Progenitor cell of endocrine pancreas (in vitro differentiated cells): Measurements from ENCODE around the gene ITPRID1. TPM values are rescaled to one million over a fixed set of nuclear protein-coding genes. Genes with fewer than 3 reads are reported as not detected.

ENCODE experiments used
- DNase-seq: peaks from one replicate; pipeline ENCODE4 v3.0.0; 2021; ENCODE audit warnings: low spot score; ENCODE audit not compliant: unreplicated experiment
- H3K27ac Mint-ChIP-seq: 2 replicates; pipeline ENCODE4 v1.8.0; 2021; ENCODE audit warnings: mild to moderate bottlenecking, moderate library complexity, mixed read lengths
- H3K27me3 Mint-ChIP-seq: 2 replicates; pipeline ENCODE4 v1.8.0; 2021; ENCODE audit warnings: mixed read lengths
- H3K36me3 Mint-ChIP-seq: 2 replicates; pipeline ENCODE4 v1.8.0; 2022; ENCODE audit warnings: mixed read lengths; ENCODE audit not compliant: insufficient read depth
- H3K4me1 Mint-ChIP-seq: 2 replicates; pipeline ENCODE4 v1.8.0; 2021; ENCODE audit warnings: low read depth, mixed read lengths
- H3K4me3 Mint-ChIP-seq: 2 replicates; pipeline ENCODE4 v1.8.0; 2021; ENCODE audit warnings: low read depth, mild to moderate bottlenecking, moderate library complexity, mixed read lengths
- H3K9me3 Mint-ChIP-seq: 2 replicates; pipeline ENCODE4 v1.8.0; 2021; ENCODE audit warnings: low read depth, mixed read lengths
- CTCF ChIP-seq: fragments of 200-600 bp; sonication (generic); IDR thresholded peaks from one replicate; pipeline ENCODE4 v1.5.0; 2021; ENCODE audit warnings: antibody characterized with exemption, mild to moderate bottlenecking; ENCODE audit not compliant: unreplicated experiment
- total RNA-seq: library from RNA; stranded (reverse); gene quantifications from 2 replicates; pipeline ENCODE4 v1.2.1, GENCODE V29; 2021

Gene ITPRID1
- total RNA-seq, 1 donor from 2014 or later: 3.9 TPM

- no peaks in the 10 kb centered on the region for H3K36me3 Mint-ChIP-seq
Observed at GRCh38 chr7:31669461-31669860, 155.6 kb downstream of the ITPRID1 start.

GRCh38 chr7:31679574-31680305 is 165.8 kb downstream of the ITPRID1 start:
- H3K36me3 Mint-ChIP-seq: no peaks in the 10 kb centered on the region
- TF ChIP-seq CTCF: no peak
- H3K4me1 Mint-ChIP-seq: no peaks in the 10 kb centered on the region
- H3K9me3 Mint-ChIP-seq: no peaks in the 10 kb centered on the region
- H3K27ac Mint-ChIP-seq: no peak overlapping the region
- DNase-seq: no peak
- no peak overlapping the region for H3K4me3 Mint-ChIP-seq
- H3K27me3 Mint-ChIP-seq: no peaks in the 10 kb centered on the region

More at GRCh38 chr7:31669461-31669860, 155.6 kb downstream of the ITPRID1 start:
- Mint-ChIP-seq H3K4me3 (no peak overlapping the region), H3K9me3 (peaks cover 4% of the 10 kb centered on the region), H3K27ac (no peak overlapping the region), H3K4me1 (no peaks in the 10 kb centered on the region), H3K27me3 (no peaks in the 10 kb centered on the region)
- DNase-seq: no peak
- no peak for TF ChIP-seq CTCF

- no peak for DNase-seq
- no peaks in the 10 kb centered on the region for H3K4me1 Mint-ChIP-seq
- H3K27ac Mint-ChIP-seq: no peak overlapping the region
- peaks cover 28% of the 10 kb centered on the region for H3K27me3 Mint-ChIP-seq
- no peak for TF ChIP-seq CTCF
- H3K36me3 Mint-ChIP-seq: no peaks in the 10 kb centered on the region
- no peak overlapping the region for H3K4me3 Mint-ChIP-seq
- H3K9me3 Mint-ChIP-seq: no peaks in the 10 kb centered on the region
Observed at GRCh38 chr7:31683445-31684225, 169.7 kb downstream of the ITPRID1 start.

- no peak for TF ChIP-seq CTCF
- Mint-ChIP-seq H3K9me3 (no peaks in the 10 kb centered on the region), H3K4me3 (no peak within 1 kb of the TSS), H3K4me1 (peaks cover 4% of the 10 kb centered on the region), H3K27ac (no peak within 1 kb of the TSS), H3K27me3 (peaks cover 39% of the 10 kb centered on the region), H3K36me3 (no peaks in the 10 kb centered on the region)
- DNase-seq: peak; percentile 13
Observed at GRCh38 chr7:31687024-31687748, 173.3 kb downstream of the ITPRID1 start, which contains the start of gene PPP1R17. PPP1R17 (plus strand) TSS chr7:31687215; CDS start chr7:31692442, 5,227 bp downstream.

- Mint-ChIP-seq H3K27ac (no peak overlapping the region), H3K27me3 (peaks cover 39% of the 10 kb centered on the region)
- DNase-seq: no peak
Observed at GRCh38 chr7:31688372-31688771, 174.5 kb downstream of the ITPRID1 start.

More at GRCh38 chr7:31688372-31688771, 174.5 kb downstream of the ITPRID1 start:
- no peak for TF ChIP-seq CTCF
- H3K9me3 Mint-ChIP-seq: no peaks in the 10 kb centered on the region
- H3K4me3 Mint-ChIP-seq: no peak overlapping the region
- H3K36me3 Mint-ChIP-seq: no peaks in the 10 kb centered on the region
- H3K4me1 Mint-ChIP-seq: peaks cover 7% of the 10 kb centered on the region
